IMR-90 (cell line): ENCODE measurements around the gene KBTBD7.

Experiments
- BHLHE40 ChIP-seq: fragments of 150-350 bp; IDR thresholded peaks from 2 replicates; pipeline ENCODE4 v1.6.1; 2016; ENCODE audit warnings: mild to moderate bottlenecking, low read depth, low read length
- CEBPB ChIP-seq: IDR thresholded peaks from 2 replicates; pipeline ENCODE4 v1.6.1; 2012; ENCODE audit warnings: low read depth, low read length, improper control_type of control experiment
- CHD1 ChIP-seq: IDR thresholded peaks from 2 replicates; pipeline ENCODE4 v1.6.1; 2012; ENCODE audit warnings: low read depth, low read length, improper control_type of control experiment
- MAFK ChIP-seq: IDR thresholded peaks from 2 replicates; pipeline ENCODE4 v1.6.1; 2012; ENCODE audit warnings: low read depth, low read length, improper control_type of control experiment
- MXI1 ChIP-seq: IDR thresholded peaks from 2 replicates; pipeline ENCODE4 v1.6.1; 2012; ENCODE audit warnings: low read depth, mild to moderate bottlenecking, low read length, moderate library complexity, borderline replicate concordance
- NFE2L2 ChIP-seq: fragments of 150-350 bp; IDR thresholded peaks from 2 replicates; pipeline ENCODE4 v1.6.1; 2016; ENCODE audit warnings: low read depth, mild to moderate bottlenecking, low read length
- POLR2A ChIP-seq: IDR thresholded peaks from 2 replicates; pipeline ENCODE4 v1.6.1; 2012; ENCODE audit warnings: mild to moderate bottlenecking, low read depth, low read length
- RAD21 ChIP-seq: IDR thresholded peaks from 2 replicates; pipeline ENCODE4 v1.6.1; 2012; ENCODE audit warnings: low read length, improper control_type of control experiment
- RCOR1 ChIP-seq: IDR thresholded peaks from 2 replicates; pipeline ENCODE4 v1.6.1; 2012; ENCODE audit warnings: mild to moderate bottlenecking, low read length, improper control_type of control experiment; ENCODE audit not compliant: insufficient replicate concordance
- RFX5 ChIP-seq: IDR thresholded peaks from 2 replicates; pipeline ENCODE4 v1.8.0; 2012; ENCODE audit warnings: low read depth, mild to moderate bottlenecking, low read length, moderate library complexity
- TF ChIP-seq, protein P1 (sequence below): conservative IDR thresholded peaks from 2 replicates; pipeline ENCODE4 v1.5.1; 2012; ENCODE audit warnings: mild to moderate bottlenecking, low read depth, low read length, improper control_type of control experiment
- TF ChIP-seq, protein P2 (sequence below): fragments of 150-350 bp; IDR thresholded peaks from 2 replicates; pipeline ENCODE4 v1.6.1; 2017; ENCODE audit warnings: mild to moderate bottlenecking, antibody characterized with exemption, low read length, low read depth

GRCh38 chr13:41222259-41222852 is 28.0 kb upstream of the KBTBD7 start:
- TF ChIP-seq, protein P1, sequence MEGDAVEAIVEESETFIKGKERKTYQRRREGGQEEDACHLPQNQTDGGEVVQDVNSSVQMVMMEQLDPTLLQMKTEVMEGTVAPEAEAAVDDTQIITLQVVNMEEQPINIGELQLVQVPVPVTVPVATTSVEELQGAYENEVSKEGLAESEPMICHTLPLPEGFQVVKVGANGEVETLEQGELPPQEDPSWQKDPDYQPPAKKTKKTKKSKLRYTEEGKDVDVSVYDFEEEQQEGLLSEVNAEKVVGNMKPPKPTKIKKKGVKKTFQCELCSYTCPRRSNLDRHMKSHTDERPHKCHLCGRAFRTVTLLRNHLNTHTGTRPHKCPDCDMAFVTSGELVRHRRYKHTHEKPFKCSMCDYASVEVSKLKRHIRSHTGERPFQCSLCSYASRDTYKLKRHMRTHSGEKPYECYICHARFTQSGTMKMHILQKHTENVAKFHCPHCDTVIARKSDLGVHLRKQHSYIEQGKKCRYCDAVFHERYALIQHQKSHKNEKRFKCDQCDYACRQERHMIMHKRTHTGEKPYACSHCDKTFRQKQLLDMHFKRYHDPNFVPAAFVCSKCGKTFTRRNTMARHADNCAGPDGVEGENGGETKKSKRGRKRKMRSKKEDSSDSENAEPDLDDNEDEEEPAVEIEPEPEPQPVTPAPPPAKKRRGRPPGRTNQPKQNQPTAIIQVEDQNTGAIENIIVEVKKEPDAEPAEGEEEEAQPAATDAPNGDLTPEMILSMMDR = peak; percentile 60
- TF ChIP-seq BHLHE40 (no peak), POLR2A (no peak), CHD1 (no peak), NFE2L2 (no peak), MXI1 (no peak), RAD21 (peak; percentile 62), CEBPB (no peak), MAFK (no peak), RFX5 (no peak), RCOR1 (no peak)
- TF ChIP-seq, protein P2, sequence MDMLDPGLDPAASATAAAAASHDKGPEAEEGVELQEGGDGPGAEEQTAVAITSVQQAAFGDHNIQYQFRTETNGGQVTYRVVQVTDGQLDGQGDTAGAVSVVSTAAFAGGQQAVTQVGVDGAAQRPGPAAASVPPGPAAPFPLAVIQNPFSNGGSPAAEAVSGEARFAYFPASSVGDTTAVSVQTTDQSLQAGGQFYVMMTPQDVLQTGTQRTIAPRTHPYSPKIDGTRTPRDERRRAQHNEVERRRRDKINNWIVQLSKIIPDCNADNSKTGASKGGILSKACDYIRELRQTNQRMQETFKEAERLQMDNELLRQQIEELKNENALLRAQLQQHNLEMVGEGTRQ = no peak
